Activated T-cell treated with anti-CD3 and anti-CD28 coated beads for 24 hours (primary cell): Measurements from ENCODE around the gene DLD.
"Not testable (repeated sequence)": the region's sequence is repeated elsewhere in the genome, so short reads cannot be mapped to it uniquely, and the experiment has no call there.

Experiments
- DNase-seq: peaks from one replicate; pipeline ENCODE4 v3.0.0-alpha.2; 2020; ENCODE audit warnings: low read depth

The DLD gene, protein sequence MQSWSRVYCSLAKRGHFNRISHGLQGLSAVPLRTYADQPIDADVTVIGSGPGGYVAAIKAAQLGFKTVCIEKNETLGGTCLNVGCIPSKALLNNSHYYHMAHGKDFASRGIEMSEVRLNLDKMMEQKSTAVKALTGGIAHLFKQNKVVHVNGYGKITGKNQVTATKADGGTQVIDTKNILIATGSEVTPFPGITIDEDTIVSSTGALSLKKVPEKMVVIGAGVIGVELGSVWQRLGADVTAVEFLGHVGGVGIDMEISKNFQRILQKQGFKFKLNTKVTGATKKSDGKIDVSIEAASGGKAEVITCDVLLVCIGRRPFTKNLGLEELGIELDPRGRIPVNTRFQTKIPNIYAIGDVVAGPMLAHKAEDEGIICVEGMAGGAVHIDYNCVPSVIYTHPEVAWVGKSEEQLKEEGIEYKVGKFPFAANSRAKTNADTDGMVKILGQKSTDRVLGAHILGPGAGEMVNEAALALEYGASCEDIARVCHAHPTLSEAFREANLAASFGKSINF

DNA sequence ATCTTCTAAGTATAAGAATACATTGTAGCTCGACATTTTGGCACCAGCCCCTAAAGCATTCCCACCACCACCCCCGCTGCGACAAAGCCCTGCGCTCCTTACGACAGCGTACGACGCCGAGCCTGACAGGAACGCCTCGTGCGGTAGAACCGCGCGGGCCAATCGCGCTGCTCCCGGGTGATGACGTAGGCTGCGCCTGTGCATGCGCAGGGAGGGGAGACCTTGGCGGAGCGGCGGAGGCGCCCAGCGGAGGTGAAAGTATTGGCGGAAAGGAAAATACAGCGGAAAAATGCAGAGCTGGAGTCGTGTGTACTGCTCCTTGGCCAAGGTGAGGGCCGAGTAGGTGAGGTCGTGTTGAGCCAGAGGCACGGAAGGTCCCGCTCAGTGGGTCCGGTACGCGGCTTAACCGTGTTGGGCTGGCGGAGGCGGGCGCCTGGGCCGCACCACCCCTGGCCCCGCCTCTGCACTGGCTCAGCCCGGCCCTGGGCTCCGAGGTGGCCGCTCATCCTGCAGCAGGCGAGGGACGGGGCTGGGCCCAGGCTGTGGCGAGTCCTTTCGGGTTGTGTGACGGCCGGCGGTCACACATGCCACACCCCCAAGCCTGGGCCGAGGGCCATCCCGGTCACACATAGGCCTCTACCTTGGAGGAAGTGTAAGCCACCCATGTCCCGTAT, at the start of gene DLD:
Gene DLD (plus strand): TSS at position 222 of the 674 bp plus-strand sequence. CDS start 68 bp downstream, at position 290.
- DNase-seq: peak; percentile 90

DNA sequence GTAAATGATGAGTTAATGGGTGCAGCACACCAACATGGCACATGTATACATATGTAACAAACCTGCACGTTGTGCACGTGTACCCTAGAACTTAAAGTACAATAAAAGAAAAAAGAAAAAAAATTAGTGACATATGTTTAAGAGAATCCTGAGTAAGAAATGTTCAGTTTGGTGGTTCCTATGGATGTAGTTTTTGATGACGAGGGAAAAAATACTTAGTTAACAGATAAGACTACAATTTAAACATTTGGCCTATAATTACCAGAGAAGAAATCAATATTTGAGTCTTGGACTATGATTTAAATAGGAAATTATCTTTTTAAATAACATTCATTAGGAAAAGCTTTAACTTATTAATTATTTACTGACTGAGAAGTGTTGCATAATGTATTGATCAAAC, 48.8 kb upstream of the DLD start:
- no peak for DNase-seq

DNA sequence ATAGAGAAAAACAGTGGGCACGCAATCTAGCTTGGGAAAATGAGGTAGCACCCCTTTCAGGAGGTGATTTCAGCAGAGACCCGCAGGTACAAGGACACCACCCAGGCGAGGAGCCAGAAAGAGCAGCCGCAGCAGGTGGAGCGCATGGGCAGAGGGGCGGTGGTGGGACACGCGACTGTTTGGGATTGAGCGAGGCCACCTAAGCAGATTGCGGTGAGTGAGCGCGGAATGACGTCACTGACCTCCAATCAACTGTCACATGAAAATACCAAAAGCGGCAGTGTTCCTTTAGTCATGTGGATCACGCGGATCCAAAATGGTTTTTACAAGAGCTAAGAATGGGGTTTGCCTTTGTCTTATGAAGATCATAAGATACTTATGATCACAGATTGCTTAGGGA, 47.8 kb upstream of the DLD start:
- no peak for DNase-seq

DNA sequence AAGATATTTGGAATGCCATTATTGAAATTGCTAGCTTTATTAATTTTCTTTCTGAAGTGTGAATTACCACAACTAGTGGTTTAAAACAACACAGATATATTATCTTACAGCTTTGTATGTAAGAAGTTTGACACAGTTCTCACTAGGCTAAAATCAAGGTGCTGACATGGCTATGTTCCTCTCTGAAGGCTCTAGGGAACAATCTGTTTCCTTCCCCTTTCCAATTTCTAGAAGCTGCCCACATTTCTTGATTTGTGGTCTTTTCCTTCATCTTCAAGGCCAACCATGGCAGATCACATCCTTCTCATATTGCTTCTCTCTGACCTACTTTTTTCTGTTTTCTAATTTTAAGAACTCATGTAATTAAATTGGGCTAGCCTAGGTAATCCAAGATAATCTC, 44.7 kb upstream of the DLD start:
- DNase-seq: no peak

DNA sequence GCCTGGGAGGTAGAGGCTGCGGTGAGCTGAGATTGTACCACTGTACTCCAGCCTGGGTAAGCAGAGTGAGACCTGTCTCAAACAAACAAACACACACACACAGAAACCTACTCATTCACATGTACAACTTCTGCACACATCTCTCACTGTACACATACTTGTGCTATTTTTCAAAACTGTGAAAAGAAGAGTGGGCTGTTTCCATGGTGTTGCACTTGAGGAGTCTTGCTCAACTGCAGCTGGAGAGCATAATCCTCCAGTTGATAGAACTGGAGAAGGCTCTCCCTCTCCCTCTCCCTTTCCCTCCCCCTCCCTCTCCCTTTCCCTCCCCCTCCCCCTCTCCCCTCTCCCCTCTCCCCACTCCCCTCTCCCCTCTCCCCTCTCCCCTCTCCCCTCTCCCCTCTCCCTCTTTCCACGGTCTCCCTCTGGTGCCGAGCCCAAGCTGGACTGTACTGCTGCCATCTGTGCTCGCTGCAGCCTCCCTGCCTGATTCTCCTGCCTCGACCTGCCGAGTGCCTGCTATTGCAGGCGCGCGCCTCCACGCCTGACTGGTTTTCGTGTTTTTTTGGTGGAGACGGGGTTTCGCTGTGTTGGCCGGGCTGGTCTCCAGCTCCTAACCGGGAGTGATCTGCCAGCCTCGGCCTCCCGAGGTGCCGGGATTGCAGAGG, 43.7 kb upstream of the DLD start:
- no peak for DNase-seq

DNA sequence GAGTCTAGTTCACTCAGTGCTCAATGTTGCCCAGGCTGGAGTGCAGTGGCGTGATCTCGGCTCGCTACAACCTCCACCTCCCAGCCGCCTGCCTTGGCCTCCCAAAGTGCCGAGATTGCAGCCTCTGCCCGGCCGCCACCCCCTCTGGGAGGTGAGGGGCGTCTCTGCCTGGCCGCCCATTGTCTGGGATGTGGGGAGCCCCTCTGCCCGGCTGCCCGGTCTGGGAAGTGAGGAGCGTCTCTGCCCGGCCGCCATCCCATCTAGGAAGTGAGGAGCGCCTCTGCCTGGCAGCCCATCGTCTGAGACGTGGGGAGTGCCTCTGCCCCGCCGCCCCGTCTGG, 43.2 kb upstream of the DLD start:
- DNase-seq: not testable (repeated sequence)

DNA sequence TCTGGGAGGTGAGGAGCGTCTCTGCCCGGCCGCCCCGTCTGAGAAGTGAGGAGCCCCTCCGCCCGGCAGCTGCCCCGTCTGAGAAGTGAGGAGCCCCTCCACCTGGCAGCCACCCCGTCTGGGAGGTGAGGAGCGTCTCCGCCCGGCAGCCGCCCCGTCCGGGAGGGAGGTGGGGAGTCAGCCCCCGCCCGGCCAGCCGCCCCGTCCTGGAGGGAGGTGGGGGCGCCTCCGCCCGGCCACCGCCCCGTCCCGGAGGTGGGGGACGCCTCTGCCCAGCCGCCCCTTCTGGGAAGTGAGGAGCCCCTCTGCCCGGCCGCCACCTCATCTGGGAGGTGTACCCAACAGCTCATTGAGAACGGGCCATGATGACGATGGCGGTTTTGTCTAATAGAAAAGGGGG, 42.8 kb upstream of the DLD start:
- DNase-seq: not testable (repeated sequence)

DNA sequence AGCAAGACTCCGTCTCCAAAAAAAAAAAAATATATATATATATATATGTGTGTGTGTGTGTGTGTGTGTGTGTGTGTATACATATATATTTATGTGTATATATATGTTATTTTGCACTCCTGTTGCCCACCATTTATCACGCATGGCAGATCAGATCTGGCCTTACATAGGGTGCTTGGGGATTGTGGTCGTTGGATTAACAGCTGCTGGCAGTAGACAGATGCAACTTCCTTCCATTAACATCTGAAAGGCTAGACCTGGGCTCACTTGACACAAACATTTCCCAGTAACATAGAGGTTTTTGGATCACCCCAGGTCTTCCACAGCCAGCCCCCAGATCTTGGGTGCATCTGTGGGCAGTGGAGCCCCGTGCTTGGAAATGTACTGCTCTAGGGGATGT, 40.8 kb upstream of the DLD start:
- DNase-seq: no peak

DNA sequence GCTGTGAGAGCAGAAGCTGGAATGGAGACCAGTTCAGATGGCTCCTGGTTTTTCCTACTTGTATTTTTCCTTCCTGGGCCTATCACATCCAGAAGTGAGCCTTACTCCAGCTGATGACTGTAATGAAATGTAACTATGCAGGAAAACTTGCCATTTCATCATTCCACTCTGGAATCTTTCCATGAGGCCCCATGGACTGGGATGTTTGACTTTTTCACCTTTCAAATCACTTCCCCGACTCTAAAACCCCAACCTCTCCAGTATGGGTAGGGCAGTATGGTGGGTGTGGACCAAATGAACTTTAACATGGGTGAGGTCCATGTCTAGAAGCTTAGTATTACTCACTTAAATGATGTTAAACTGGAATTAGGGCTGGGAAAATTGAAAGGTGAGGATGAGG, 40.3 kb upstream of the DLD start:
- no peak for DNase-seq

DNA sequence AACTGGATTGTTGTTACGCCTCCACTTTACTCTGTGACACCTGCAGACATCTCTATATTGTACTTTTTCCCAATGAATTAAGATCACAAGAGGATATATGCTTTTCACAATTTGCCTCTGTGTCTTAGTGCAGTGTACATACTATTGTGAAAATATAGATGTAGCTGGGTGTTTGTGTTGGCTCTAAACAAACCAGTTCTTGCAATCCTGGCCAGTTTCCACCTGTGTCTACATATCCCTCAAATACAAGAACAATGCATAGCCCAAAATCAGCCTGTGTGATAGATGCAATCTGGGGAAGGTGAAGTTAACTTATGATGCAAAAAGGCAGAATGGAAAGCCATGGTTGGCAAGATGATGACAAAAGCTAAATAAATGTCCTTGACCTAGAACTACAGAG, 36.5 kb upstream of the DLD start:
- no peak for DNase-seq

DNA sequence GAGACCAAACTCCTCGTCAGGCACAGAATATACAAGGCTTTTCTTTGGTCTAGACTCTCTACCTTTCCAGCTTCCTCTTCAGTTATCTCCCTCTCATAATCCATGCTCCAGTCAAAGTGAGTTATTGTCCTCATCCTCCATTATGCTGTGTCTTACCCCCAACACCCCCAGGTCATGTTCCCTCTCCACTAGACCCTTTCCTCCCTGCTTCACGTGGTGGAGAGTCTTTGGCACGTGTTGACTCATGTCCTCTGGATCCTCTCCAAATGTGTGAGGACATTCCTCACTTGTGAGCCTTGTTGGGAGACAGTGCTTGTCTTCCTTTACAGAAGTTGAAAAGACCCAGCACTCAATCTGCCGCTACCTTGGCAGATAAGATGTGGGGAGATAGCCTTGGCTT, 36.0 kb upstream of the DLD start:
- no peak for DNase-seq

DNA sequence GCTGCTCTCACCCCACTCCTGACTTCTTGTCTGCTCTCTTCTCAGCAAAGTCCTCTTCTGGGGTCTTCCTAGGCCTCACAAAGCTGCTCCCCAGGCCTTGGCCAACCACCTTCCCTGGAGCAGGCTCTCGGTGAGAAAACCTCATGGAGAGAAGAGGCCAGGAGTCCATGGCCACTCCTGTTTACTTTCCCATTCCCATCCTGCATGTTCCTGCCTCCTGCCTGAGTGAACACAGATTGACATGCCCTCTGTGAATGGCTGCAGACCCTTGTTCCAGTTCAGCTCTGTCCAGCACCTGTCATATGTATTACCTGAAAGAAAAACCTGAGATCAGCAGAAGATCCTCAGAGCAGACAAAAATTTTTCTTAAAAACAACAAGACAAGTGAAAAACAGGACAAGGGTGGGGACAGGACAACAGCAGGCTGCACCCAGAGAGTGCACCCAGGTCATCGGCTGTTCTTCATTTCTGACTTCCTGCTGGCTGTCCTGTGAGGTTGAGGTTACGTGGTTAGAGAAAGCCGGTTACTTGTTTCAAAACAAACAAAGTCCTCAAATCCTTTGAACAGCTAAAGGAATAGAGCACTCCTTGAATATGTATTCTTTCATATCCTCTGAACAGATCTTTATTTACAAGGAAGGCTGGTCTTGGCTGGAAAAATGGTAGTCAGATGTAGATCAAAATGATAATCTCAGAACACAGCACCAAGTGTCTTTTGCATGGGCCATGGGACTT, 34.0 kb upstream of the DLD start:
- DNase-seq: no peak

DNA sequence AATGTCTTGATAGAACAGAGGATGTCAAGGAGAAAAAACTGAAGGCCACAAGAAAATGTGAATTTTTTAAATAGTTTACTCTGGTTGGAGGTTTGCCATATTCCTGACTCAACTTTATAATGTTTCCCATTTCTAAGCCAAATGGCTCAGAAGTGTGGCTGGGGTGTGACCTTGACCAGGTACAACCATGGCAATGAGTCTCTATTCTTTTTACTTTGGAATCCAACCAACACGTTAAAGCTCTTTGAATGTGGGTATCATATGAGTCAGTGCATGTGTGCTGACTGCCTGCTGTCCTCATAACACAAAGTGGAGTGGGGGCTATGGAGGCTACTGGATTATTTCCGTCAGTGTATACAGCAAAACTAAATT, 33.5 kb upstream of the DLD start:
- no peak for DNase-seq

DNA sequence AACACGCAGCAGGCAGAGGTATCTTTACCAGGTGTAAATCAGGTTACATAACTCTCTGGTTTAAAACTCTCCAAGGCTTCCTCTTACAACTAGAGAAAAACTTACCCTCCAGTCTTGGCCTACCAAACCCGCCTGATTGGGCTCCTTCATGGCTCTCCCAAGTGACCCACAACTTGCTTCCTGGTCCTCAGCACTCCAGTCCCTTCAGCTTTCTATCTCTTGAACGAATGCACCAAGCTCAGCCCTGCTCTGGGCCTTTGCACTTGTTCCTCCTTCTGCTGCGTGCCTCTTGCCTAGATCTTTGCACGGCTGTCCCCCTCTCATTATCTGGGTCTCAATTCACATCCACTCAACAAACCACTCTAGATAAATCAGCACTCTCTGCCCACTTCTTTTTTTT, 32.7 kb upstream of the DLD start:
- no peak for DNase-seq

DNA sequence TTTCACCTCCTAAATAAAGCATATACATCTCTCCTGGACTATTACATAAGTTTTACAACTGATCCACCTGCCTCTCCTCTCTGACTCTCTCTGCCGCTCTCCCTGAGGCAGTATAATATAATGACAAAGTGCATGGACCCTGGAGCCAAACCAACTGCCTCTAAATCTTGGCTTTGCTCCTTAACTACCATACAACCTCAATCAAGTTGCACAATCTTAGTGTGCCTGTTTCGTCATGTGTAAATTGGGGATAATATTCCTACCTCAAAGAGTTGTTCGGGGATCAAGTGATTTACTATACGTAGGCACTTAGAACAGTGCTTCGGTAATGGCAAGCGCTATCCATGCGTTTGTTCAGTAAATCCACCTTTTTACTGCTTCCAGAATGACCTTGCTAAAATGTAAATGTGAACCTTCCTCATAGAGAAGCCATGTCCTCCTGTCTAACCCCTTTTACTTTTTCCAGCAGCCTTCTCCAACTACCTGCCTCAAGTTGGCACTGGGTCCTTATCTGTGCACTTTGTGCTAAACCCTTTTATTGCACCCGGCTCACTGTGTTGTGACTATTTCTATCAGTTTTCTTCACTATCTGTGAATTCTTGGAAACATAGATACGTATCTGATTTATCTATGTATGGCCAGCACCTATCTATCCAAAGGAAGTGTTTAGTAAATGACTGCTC, 30.6 kb upstream of the DLD start:
- DNase-seq: no peak

DNA sequence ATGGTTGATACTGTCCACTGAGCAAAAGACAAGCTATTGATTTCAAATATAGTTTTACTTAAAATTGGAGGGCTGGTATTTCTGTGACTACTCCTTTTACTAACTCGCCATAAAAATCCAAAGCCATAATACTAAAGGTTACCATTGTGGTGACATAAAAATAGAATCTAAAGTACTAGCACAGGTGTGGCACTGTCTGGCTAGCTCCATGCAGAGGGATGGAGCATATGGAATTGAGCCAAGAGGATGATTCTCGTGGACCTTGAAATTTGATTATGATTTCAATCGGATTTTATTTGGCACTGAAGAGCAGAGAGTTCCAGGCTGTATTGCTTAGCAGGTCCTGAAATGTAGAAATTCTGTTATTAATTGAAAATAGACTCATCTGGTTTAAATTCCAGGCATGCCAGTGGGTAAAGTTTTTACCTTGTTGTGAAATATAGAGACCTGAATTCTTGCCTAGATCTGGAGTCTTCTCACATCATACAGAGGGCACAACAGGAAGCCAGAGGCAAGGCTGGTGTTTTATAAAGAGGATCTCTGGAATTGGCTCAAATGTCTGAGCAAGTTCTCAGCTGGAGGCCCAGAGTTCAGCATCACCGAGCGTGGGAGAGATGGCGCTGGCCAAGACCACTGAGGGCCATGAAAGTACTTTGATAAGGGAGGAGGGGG, 29.9 kb upstream of the DLD start:
- no peak for DNase-seq

DNA sequence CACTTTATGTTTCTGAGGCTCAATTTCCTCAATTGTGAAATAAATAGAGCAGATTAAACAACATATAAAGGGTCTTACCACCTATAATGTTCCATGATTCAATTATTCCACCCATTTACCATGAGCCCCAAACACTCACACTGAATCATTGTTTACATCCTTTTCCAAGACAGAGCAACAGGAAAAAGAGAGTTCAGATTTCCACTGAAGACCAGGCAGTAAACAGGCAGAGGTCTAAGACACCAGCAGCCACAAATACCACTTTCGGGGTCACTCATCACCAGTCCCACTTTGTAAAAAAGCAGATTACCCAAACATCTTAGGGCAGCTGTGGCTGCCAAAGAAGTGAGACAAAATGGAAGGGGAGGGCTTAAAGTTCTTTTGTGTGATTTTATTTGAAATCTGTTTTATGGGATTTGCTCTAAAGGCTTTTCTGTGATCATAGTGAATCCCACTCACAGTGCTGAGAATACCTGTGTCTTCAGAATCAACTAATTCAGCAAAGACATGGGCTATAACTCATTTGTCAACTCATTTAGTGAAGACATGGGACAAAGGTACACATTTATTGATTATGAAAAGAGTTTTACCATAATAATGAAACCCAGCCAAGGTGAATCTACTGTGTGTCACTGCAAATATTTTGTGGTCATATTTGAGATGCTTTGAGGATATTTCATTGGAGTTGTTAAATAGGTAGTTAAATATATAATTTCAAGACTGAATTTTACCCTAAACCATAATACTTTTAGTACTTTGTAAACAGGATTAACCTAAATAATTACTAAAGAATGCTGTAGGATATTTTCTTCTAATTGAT, 24.8 kb upstream of the DLD start:
- no peak for DNase-seq

DNA sequence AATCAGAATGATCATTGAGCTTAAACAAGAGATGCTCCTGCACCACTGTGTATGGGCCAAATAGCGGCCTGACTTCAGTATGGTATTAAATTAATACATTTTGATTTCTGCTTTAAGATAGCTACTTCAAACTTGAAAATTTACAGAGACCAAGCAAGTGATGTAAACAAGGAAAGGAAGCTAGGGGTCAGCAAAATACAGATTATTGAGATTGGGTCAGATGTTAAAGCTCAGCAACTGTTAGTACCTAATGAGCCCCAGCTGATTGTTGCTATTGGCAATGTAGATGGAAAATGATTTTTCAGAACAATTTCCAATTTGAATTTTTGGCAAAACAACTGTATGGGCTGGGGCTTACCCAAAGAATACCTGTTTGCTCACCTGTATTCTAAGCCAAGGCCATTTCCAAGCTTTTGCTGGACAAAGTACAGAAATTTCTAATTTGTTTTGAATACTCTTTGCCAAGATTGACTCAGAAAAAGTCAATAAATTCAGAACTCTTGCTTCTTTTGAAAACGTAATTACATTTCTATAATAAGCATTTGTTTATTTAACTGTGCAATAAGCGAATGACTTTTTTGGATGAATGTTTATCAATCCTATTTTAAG, 23.0 kb upstream of the DLD start:
- DNase-seq: no peak

DNA sequence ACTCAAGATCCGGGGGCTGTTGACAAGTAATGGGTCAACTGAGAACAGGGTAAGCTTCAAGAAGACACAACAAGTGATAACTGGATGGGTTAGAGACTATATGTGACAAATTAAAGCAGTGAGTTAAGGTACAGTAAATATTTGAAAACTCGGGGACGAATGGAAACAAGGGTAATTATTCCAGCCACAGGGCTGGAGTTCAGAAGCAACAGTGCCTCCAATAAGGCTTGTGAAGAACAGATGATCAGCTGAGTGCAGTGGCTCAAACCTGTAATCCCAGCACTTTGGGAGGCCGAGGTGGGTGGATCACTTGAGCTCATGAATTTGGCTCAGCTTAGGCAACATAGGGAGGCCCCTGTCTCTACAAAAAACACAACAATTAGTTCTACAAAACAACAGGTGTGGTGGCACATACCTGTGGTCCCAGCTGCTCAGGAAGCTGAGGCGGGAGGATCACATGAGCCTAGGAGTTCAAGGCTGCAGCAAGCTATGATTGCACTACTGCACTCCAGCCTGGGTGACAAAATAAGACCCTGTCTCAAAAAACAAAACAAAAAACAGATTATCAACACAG, 20.5 kb upstream of the DLD start:
- no peak for DNase-seq

DNA sequence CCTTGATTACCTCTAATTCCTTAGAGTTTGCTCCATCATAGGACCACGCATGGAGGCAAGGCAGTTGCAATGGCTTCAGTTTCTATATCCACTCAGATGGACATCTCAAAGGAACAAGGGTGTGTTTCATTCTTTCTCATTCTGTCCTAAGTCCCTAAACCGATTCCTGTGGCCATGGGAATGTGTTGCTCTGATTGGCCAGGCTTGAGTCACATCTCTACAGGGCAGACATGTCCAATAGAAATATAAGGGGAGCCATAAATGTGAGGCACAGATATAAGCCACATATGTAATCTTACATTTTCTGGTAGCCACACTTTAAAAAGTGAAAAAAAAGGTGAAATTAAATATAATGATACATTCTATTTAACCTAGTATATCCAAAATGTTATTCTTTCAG, 16.9 kb upstream of the DLD start:
- DNase-seq: no peak
